OCI-LY1 (cell line): ENCODE data around the gene PRMT5.

Source experiments
- EZH2 ChIP-seq: fragments of 200-600 bp; sonication (generic), shearing (Covaris generic); IDR thresholded peaks from 2 replicates; pipeline ENCODE4 v1.8.0; 2017; ENCODE audit warnings: borderline replicate concordance, mixed run types, mild to moderate bottlenecking, antibody characterized with exemption, low read length, moderate library complexity, mixed read lengths
- TF ChIP-seq, protein P1 (sequence below): fragments of 200-600 bp; sonication (generic), shearing (Covaris generic); IDR thresholded peaks from 2 replicates; pipeline ENCODE4 v1.5.1; 2017; ENCODE audit warnings: mild to moderate bottlenecking, antibody characterized with exemption, low read length, moderate library complexity, mixed read lengths

DNA sequence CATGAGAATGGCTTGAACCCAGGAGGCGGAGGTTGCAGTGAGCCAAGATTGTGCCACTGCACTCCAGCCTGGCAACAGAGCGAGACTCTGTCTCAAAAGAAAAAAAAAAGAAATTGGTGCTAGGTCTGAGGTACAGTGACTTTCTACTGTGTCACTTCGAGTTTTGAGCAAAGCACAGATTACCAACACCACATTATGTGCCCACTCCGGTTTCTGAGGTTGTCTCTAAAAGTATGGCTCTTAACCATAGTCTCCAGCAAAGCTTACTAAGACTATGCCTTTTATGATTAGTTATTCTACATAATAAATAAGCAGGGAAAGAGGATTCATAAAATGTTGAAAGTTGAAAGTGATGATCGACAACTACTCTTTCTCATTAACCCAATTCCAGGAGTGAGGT, 18.3 kb downstream of the PRMT5 start:
- TF ChIP-seq, protein P1, sequence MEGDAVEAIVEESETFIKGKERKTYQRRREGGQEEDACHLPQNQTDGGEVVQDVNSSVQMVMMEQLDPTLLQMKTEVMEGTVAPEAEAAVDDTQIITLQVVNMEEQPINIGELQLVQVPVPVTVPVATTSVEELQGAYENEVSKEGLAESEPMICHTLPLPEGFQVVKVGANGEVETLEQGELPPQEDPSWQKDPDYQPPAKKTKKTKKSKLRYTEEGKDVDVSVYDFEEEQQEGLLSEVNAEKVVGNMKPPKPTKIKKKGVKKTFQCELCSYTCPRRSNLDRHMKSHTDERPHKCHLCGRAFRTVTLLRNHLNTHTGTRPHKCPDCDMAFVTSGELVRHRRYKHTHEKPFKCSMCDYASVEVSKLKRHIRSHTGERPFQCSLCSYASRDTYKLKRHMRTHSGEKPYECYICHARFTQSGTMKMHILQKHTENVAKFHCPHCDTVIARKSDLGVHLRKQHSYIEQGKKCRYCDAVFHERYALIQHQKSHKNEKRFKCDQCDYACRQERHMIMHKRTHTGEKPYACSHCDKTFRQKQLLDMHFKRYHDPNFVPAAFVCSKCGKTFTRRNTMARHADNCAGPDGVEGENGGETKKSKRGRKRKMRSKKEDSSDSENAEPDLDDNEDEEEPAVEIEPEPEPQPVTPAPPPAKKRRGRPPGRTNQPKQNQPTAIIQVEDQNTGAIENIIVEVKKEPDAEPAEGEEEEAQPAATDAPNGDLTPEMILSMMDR: no peak
- no peak for TF ChIP-seq EZH2
